Measurements from ENCODE around the gene SQSTM1.
A peak's percentile ranks its signal among the peaks of the same experiment; 100 is the strongest.

The SQSTM1 gene

GRCh38 chr5:179817890-179818745 lies 2.6 kb upstream of the SQSTM1 start:
- DNase-seq (ENCODE audit: low read depth in 1 of 2, low spot score in 1 of 2) = no peak
- peak overlapping the region; percentile 89 for H3K27ac ChIP-seq (replicated peaks)
- no peaks in the 10 kb centered on the region for H3K27me3 ChIP-seq (ENCODE audit: insufficient read depth, poor library complexity, severe bottlenecking)
- H3K4me3 ChIP-seq (replicated peaks; ENCODE audit: insufficient read depth, low read length) = peak overlapping the region; percentile 19
- TF ChIP-seq GABPA (IDR thresholded peaks at IDR 0.05; ENCODE audit: low read depth) = no peak
- TF ChIP-seq REST (IDR thresholded peaks at IDR 0.05; ENCODE audit: insufficient replicate concordance, low read depth) = no peak
- TF ChIP-seq SPI1 (IDR thresholded peaks at IDR 0.05; ENCODE audit: borderline replicate concordance, low read depth) = no peak
- TF ChIP-seq POLR2AphosphoS5 (IDR thresholded peaks at IDR 0.05; ENCODE audit: low read depth) = no peak
- TF ChIP-seq CTCF (IDR thresholded peaks at IDR 0.05; ENCODE audit: insufficient read depth, low read length) = no peak

- TF ChIP-seq GABPA (IDR thresholded peaks at IDR 0.05; ENCODE audit: low read depth) = no peak
- no peak for TF ChIP-seq REST (IDR thresholded peaks at IDR 0.05; ENCODE audit: insufficient replicate concordance, low read depth)
- no peak for TF ChIP-seq CTCF (IDR thresholded peaks at IDR 0.05; ENCODE audit: insufficient read depth, low read length)
- TF ChIP-seq SPI1 (IDR thresholded peaks at IDR 0.05; ENCODE audit: borderline replicate concordance, low read depth) = no peak
- TF ChIP-seq POLR2AphosphoS5 (IDR thresholded peaks at IDR 0.05; ENCODE audit: low read depth) = no peak; the same call in 1 of the 2 replicates
- Histone ChIP-seq H3K27ac (replicated peaks) (peak overlapping the region; percentile 89), H3K27me3 (ENCODE audit: insufficient read depth, poor library complexity, severe bottlenecking) (no peaks in the 10 kb centered on the region), H3K4me3 (replicated peaks; ENCODE audit: insufficient read depth, low read length) (peak overlapping the region; percentile 19)
- DNase-seq (ENCODE audit: low read depth in 1 of 2, low spot score in 1 of 2) = peak; percentile 91 to 97
These were observed 1.9 kb upstream of the SQSTM1 start for GRCh38 chr5:179818746-179819295.

- peak overlapping the region; percentile 89 for H3K27ac ChIP-seq (replicated peaks)
- H3K4me3 ChIP-seq (replicated peaks; ENCODE audit: insufficient read depth, low read length) = no peak overlapping the region
- H3K27me3 ChIP-seq (ENCODE audit: insufficient read depth, poor library complexity, severe bottlenecking) = no peaks in the 10 kb centered on the region
- TF ChIP-seq POLR2AphosphoS5 (IDR thresholded peaks at IDR 0.05; ENCODE audit: low read depth) = no peak; the same call in 1 of the 2 replicates
- no peak for TF ChIP-seq SPI1 (IDR thresholded peaks at IDR 0.05; ENCODE audit: borderline replicate concordance, low read depth)
- no peak for TF ChIP-seq GABPA (IDR thresholded peaks at IDR 0.05; ENCODE audit: low read depth)
- no peak for TF ChIP-seq REST (IDR thresholded peaks at IDR 0.05; ENCODE audit: insufficient replicate concordance, low read depth)
- no peak for TF ChIP-seq CTCF (IDR thresholded peaks at IDR 0.05; ENCODE audit: insufficient read depth, low read length)
- DNase-seq (ENCODE audit: low read depth in 1 of 2, low spot score in 1 of 2) = peak in 1 of 2 experiments; percentile 58
These were observed 1.2 kb upstream of the SQSTM1 start for GRCh38 chr5:179819296-179820126.
